ENCODE data around the gene TSPAN4. TPM values are rescaled to one million over a fixed set of nuclear protein-coding genes. Genes with fewer than 3 reads are reported as not detected.

TSPAN4 gene
- total and polyA plus RNA-seq, 4 donors: 16.5 to 38.1 (median 30.4) TPM

DNA sequence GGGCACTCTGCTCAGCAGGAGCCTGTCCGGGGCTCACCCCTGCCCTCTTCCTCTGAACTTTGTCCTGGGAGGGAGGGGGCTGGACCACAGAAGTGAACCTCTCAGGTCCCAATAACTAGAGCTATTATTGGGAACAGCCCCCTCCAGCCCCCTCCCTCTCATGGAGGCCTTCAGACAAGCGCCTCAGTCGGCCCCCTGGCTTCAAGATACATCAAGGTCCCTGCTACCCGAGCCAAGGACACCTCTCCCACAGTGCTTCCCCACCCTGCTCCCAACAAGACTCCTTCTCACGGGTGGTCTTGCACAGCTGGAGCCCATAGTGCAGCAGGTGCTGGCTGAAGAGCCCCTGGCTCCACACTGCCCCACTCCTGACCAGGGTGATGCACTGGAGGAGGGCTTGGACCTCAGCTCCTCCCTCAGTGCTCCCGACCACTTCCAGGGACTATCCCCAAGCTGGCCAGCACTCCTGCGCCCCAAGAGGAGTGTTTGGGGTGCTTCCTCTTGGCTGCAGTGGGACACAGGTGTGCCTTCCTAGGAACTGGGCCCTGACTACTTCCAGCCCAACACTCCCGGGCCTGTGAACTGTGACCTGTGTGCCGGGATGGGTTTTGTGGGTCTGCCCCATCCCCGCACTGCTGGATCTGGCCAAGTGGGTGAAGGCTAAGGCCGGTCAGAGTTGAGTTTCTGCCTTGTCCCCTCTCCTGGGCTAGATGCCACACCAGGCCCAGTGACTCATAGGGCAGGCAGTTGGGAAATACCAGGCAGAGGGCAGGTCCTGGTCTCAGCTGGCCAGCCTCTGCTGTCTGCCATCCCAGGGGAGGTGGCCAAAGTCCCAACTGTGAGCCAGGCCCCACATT lies 21.8 kb upstream of the TSPAN4 start:
- H3K4me1 ChIP-seq (ENCODE audit: control insufficient read depth in 4 of 4, insufficient read depth in 4 of 4, low read length in 3 of 4): peaks cover 36 to 62% (median 50%) of the 10 kb centered on the region in 4 donors
- H3K9ac ChIP-seq (ENCODE audit: low read depth in 1 of 2, low read length in 2 of 2): peak overlapping the region; percentile 62 to 85
- H3K4me3 ChIP-seq (ENCODE audit: low read depth in 1 of 3, low read length in 3 of 3): peak overlapping the region; percentile 92 to 99 (median 98)
- H3K27me3 ChIP-seq (ENCODE audit: control insufficient read depth in 4 of 4, insufficient read depth in 4 of 4, low read length in 3 of 4): no peaks in the 10 kb centered on the region
- DNase-seq (ENCODE audit: low spot score): no peak
- peak overlapping the region; percentile 87 to 95 for H3K27ac ChIP-seq (ENCODE audit: low read depth in 1 of 2, low read length in 2 of 2)
- WGBS: 19% methylated on average over 11 of the region's 11 CpGs
- peaks cover 0 to 18% (median 3%) of the 10 kb centered on the region in 4 donors for H3K36me3 ChIP-seq (ENCODE audit: control insufficient read depth in 4 of 4, insufficient read depth in 3 of 4, low read depth in 1 of 4, low read length in 3 of 4)
- H3K9me3 ChIP-seq (ENCODE audit: control insufficient read depth in 4 of 4, low read length in 3 of 4): no peaks in the 10 kb centered on the region
- TF ChIP-seq FOXA2 (IDR thresholded peaks at IDR 0.05) (no peak), EGR1 (IDR thresholded peaks at IDR 0.05; ENCODE audit: low read depth in 2 of 2) (peak; percentile 16 to 83), RAD21 (IDR thresholded peaks at IDR 0.05) (peak; percentile 46 to 49), JUND (IDR thresholded peaks at IDR 0.05) (peak; percentile 100), GABPA (IDR thresholded peaks at IDR 0.05 in 1 of 2, conservative IDR thresholded peaks at IDR 0.05 in 1 of 2) (peak in 1 of 2 donors; percentile 66), YY1 (IDR thresholded peaks at IDR 0.05) (peak; percentile 62), RXRA (IDR thresholded peaks at IDR 0.05) (peak; percentile 98 to 100), HNF4G (IDR thresholded peaks at IDR 0.05) (peak; percentile 77), FOXA1 (IDR thresholded peaks at IDR 0.05) (peak; percentile 72), TAF1 (conservative IDR thresholded peaks at IDR 0.05) (no peak), SP1 (IDR thresholded peaks at IDR 0.05) (peak; percentile 99), NR2F2 (IDR thresholded peaks at IDR 0.05) (peak; percentile 79), HNF4A (conservative IDR thresholded peaks at IDR 0.05) (peak; percentile 91 to 96)
- TF ChIP-seq, protein P1, sequence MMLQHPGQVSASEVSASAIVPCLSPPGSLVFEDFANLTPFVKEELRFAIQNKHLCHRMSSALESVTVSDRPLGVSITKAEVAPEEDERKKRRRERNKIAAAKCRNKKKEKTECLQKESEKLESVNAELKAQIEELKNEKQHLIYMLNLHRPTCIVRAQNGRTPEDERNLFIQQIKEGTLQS (IDR thresholded peaks at IDR 0.05): peak; percentile 99
- TF ChIP-seq, protein P2, sequence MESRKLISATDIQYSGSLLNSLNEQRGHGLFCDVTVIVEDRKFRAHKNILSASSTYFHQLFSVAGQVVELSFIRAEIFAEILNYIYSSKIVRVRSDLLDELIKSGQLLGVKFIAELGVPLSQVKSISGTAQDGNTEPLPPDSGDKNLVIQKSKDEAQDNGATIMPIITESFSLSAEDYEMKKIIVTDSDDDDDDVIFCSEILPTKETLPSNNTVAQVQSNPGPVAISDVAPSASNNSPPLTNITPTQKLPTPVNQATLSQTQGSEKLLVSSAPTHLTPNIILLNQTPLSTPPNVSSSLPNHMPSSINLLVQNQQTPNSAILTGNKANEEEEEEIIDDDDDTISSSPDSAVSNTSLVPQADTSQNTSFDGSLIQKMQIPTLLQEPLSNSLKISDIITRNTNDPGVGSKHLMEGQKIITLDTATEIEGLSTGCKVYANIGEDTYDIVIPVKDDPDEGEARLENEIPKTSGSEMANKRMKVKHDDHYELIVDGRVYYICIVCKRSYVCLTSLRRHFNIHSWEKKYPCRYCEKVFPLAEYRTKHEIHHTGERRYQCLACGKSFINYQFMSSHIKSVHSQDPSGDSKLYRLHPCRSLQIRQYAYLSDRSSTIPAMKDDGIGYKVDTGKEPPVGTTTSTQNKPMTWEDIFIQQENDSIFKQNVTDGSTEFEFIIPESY (IDR thresholded peaks at IDR 0.05): no peak
- TF ChIP-seq, protein P3, sequence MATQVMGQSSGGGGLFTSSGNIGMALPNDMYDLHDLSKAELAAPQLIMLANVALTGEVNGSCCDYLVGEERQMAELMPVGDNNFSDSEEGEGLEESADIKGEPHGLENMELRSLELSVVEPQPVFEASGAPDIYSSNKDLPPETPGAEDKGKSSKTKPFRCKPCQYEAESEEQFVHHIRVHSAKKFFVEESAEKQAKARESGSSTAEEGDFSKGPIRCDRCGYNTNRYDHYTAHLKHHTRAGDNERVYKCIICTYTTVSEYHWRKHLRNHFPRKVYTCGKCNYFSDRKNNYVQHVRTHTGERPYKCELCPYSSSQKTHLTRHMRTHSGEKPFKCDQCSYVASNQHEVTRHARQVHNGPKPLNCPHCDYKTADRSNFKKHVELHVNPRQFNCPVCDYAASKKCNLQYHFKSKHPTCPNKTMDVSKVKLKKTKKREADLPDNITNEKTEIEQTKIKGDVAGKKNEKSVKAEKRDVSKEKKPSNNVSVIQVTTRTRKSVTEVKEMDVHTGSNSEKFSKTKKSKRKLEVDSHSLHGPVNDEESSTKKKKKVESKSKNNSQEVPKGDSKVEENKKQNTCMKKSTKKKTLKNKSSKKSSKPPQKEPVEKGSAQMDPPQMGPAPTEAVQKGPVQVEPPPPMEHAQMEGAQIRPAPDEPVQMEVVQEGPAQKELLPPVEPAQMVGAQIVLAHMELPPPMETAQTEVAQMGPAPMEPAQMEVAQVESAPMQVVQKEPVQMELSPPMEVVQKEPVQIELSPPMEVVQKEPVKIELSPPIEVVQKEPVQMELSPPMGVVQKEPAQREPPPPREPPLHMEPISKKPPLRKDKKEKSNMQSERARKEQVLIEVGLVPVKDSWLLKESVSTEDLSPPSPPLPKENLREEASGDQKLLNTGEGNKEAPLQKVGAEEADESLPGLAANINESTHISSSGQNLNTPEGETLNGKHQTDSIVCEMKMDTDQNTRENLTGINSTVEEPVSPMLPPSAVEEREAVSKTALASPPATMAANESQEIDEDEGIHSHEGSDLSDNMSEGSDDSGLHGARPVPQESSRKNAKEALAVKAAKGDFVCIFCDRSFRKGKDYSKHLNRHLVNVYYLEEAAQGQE (IDR thresholded peaks at IDR 0.05): peak; percentile 79
- TF ChIP-seq, protein P4, sequence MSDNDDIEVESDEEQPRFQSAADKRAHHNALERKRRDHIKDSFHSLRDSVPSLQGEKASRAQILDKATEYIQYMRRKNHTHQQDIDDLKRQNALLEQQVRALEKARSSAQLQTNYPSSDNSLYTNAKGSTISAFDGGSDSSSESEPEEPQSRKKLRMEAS (IDR thresholded peaks at IDR 0.05): peak; percentile 86
- TF ChIP-seq, protein P5, sequence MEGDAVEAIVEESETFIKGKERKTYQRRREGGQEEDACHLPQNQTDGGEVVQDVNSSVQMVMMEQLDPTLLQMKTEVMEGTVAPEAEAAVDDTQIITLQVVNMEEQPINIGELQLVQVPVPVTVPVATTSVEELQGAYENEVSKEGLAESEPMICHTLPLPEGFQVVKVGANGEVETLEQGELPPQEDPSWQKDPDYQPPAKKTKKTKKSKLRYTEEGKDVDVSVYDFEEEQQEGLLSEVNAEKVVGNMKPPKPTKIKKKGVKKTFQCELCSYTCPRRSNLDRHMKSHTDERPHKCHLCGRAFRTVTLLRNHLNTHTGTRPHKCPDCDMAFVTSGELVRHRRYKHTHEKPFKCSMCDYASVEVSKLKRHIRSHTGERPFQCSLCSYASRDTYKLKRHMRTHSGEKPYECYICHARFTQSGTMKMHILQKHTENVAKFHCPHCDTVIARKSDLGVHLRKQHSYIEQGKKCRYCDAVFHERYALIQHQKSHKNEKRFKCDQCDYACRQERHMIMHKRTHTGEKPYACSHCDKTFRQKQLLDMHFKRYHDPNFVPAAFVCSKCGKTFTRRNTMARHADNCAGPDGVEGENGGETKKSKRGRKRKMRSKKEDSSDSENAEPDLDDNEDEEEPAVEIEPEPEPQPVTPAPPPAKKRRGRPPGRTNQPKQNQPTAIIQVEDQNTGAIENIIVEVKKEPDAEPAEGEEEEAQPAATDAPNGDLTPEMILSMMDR (IDR thresholded peaks at IDR 0.05; ENCODE audit: low read depth, low read length, missing input control): no peak
